Measurements from ENCODE around the gene SLC16A10.

Gene SLC16A10

DNA sequence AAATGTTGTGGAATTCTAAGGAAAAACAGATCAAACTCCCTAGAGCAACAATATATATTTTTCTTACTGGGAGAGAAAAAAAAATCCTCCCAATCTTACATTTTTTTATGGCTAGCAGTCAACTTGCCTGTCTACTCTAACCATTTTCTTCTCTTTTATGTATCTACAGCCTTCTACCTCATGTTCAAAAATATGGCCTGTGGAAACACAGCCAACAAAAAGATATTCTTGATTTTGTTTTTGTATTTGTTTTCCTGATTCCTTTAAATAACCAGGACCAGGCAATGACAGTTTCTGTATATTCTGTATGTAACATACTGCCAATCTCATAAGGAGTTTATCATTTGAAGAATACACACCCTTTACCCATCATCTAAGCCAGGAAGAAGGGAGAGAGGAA is 13.0 kb upstream of the SLC16A10 start:
- no peak for TF ChIP-seq POLR2AphosphoS5 (IDR thresholded peaks at IDR 0.05; ENCODE audit: low read depth, low read length)
- no peak for TF ChIP-seq FOXP2 (optimal IDR thresholded peaks at IDR 0.05; ENCODE audit: borderline replicate concordance, extremely low read depth, extremely low read length, insufficient read depth)
- TF ChIP-seq, protein P1, sequence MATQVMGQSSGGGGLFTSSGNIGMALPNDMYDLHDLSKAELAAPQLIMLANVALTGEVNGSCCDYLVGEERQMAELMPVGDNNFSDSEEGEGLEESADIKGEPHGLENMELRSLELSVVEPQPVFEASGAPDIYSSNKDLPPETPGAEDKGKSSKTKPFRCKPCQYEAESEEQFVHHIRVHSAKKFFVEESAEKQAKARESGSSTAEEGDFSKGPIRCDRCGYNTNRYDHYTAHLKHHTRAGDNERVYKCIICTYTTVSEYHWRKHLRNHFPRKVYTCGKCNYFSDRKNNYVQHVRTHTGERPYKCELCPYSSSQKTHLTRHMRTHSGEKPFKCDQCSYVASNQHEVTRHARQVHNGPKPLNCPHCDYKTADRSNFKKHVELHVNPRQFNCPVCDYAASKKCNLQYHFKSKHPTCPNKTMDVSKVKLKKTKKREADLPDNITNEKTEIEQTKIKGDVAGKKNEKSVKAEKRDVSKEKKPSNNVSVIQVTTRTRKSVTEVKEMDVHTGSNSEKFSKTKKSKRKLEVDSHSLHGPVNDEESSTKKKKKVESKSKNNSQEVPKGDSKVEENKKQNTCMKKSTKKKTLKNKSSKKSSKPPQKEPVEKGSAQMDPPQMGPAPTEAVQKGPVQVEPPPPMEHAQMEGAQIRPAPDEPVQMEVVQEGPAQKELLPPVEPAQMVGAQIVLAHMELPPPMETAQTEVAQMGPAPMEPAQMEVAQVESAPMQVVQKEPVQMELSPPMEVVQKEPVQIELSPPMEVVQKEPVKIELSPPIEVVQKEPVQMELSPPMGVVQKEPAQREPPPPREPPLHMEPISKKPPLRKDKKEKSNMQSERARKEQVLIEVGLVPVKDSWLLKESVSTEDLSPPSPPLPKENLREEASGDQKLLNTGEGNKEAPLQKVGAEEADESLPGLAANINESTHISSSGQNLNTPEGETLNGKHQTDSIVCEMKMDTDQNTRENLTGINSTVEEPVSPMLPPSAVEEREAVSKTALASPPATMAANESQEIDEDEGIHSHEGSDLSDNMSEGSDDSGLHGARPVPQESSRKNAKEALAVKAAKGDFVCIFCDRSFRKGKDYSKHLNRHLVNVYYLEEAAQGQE (IDR thresholded peaks at IDR 0.05; ENCODE audit: insufficient read depth in 1 of 2, low read depth in 2 of 2, low read length in 2 of 2), result no peak
- no peak for TF ChIP-seq TAF1 (IDR thresholded peaks at IDR 0.05; ENCODE audit: borderline replicate concordance, insufficient read depth, low read length)
- no peak for TF ChIP-seq SIN3A (IDR thresholded peaks at IDR 0.05; ENCODE audit: borderline replicate concordance, insufficient read depth, low read length)

DNA sequence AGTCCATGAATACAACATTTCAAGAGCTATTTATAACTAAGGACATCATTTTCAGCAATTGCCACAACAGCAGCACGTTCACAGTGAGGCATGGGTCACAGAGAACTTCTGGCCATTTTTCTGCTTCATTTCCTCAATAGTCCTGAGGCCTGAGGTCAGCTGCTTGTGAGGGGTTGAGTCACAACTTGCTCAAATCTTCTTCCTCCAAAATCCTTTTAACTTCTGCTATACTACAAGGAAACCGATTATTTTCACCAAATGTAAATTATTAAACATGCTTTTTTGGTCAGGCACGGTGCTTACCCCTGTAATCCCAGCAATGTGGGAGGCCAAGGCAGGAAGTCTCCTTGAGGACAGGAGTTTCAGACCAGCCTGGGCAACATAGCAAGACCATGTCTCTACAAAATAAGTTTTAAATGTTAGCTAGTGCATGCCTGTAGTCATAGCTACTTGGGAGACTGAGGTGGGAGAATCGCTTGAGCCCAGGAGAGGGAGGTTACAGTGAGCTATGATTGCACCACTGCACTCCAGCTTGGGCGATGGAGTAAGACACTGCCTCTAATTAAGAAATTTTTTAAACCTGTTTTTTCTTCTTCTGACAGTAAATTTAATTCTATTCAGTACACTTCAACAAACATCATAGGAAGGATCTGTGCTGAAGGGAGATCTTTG is 11.1 kb upstream of the SLC16A10 start:
- TF ChIP-seq FOXP2 (optimal IDR thresholded peaks at IDR 0.05; ENCODE audit: borderline replicate concordance, extremely low read depth, extremely low read length, insufficient read depth), result no peak
- no peak for TF ChIP-seq TAF1 (IDR thresholded peaks at IDR 0.05; ENCODE audit: borderline replicate concordance, insufficient read depth, low read length)
- TF ChIP-seq POLR2AphosphoS5 (IDR thresholded peaks at IDR 0.05; ENCODE audit: low read depth, low read length), result no peak
- TF ChIP-seq, protein P1 (IDR thresholded peaks at IDR 0.05; ENCODE audit: insufficient read depth in 1 of 2, low read depth in 2 of 2, low read length in 2 of 2), result no peak
- TF ChIP-seq SIN3A (IDR thresholded peaks at IDR 0.05; ENCODE audit: borderline replicate concordance, insufficient read depth, low read length), result no peak

DNA sequence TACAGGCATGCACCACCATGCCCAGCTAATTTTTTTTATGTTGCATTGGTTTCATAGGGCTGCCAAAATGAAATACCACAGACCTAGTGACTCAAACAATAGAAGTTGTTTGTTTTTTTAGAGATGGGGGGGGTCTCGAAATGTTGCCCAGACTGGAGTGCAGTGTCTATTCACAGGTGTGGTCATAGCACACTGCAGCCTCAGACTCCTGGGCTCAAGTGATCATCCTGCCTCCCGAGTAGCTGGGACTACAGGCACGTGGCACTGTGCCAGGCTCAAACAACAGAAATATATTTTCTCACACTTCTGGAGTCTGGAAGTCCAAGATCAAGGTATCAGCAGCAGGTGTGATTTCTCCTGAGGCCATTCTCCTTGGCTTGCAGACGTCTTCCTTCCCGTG is 6.6 kb upstream of the SLC16A10 start:
- TF ChIP-seq FOXP2 (optimal IDR thresholded peaks at IDR 0.05; ENCODE audit: borderline replicate concordance, extremely low read depth, extremely low read length, insufficient read depth) (no peak), TAF1 (IDR thresholded peaks at IDR 0.05; ENCODE audit: borderline replicate concordance, insufficient read depth, low read length) (no peak), SIN3A (IDR thresholded peaks at IDR 0.05; ENCODE audit: borderline replicate concordance, insufficient read depth, low read length) (no peak), POLR2AphosphoS5 (IDR thresholded peaks at IDR 0.05; ENCODE audit: low read depth, low read length) (no peak)
- TF ChIP-seq, protein P1 (IDR thresholded peaks at IDR 0.05; ENCODE audit: insufficient read depth in 1 of 2, low read depth in 2 of 2, low read length in 2 of 2), result no peak

DNA sequence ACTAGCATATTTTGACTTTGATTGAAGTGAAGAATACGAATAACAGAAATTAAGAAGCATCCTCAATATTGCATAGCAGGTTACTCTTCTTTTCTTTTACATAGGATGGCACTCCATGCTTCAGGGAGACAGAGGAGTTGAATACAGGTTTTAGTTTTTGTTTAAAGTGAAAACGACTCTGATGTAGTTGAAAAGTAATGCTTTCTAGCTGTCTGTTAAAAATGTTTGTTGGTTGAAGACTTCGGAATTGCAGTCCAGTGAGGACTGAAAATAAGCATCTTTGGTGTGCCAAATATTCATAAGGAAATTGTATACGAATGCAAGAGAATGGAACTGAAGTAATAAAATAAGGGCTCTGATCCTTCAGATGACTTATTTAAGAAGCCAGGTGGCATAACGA is 618 bp upstream of the SLC16A10 start:
- no peak for TF ChIP-seq FOXP2 (optimal IDR thresholded peaks at IDR 0.05; ENCODE audit: borderline replicate concordance, extremely low read depth, extremely low read length, insufficient read depth)

DNA sequence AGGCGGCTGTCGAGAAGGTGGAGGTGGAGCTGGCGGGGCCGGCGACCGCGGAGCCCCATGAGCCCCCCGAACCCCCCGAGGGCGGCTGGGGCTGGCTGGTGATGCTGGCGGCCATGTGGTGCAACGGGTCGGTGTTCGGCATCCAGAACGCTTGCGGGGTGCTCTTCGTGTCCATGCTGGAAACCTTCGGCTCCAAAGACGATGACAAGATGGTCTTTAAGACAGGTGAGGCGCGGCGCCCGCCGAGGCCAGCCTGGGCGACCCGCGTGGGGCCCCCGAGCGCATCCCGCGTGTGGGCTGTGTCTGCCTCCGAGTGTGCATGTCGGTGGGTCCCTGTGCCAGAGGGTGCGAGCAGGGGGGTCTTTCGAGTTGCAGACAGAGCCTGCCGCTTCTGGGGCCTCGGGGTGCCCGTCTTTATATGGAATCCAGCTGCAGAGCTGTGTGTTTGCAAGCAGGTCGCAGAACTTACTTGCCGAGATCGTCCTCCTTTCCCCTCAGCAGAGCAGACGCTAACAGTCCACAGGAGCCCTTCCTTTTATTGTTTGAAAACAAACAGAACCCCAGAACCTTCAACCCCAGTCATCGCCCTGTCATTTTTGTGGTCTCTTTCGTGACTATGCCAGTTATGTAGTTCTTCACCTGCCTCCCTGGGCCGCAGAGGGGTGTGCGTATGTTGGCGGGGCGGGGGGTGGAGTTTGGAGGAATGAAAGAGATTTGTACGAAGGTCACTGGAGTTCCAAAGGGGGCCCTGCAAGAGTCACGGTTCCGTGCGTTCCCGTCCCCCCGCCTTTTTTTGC is 766 bp downstream of the SLC16A10 start:
- TF ChIP-seq TAF1 (IDR thresholded peaks at IDR 0.05; ENCODE audit: borderline replicate concordance, insufficient read depth, low read length) (no peak), POLR2AphosphoS5 (IDR thresholded peaks at IDR 0.05; ENCODE audit: low read depth, low read length) (no peak), SIN3A (IDR thresholded peaks at IDR 0.05; ENCODE audit: borderline replicate concordance, insufficient read depth, low read length) (no peak), FOXP2 (optimal IDR thresholded peaks at IDR 0.05; ENCODE audit: borderline replicate concordance, extremely low read depth, extremely low read length, insufficient read depth) (no peak)
- TF ChIP-seq, protein P1 (IDR thresholded peaks at IDR 0.05; ENCODE audit: insufficient read depth in 1 of 2, low read depth in 2 of 2, low read length in 2 of 2), result no peak
